Inflammatory macrophage (primary cell): ENCODE measurements around the gene HDAC4.

Source experiments
- DNase-seq, 2 donors: peaks; one replicate each; pipeline ENCODE4 v3.0.0-alpha.2; 2020 to 2022

HDAC4 gene

DNA sequence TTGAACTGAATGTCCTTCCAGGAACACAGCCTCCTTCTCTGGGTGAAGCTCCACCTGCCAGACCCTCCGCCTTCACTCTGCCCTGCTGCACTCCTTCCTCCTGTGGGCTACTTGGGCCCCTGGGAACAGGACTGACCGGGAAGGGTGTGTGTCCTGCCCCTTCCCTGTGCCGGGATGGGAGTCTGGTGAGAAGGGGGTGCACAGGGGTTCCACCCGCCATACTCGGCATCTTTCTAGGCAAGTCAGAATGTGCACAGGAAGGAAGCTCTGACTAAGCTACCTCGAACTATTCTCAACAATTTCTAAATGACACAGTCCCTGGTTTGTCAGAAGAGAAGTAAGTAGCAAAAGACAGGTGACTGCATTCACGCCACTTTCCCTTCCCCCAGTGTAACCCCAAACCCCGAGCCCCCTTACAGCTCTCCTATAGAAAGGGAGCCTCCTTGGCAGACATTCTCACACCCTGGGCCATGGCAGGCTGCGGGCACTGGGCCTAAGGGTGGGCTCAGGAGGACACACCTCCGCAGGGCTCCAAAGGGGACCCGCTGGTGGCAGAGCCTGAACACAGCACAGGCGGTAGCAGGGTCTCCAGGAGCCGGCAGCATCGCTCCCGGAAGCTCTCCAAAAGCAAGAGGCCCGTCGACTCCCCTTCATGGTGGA, 184.1 kb downstream of the HDAC4 start:
- DNase-seq, result no peak

- no peak for DNase-seq
Measured at GRCh38 chr2:239215988-239216613, 184.7 kb downstream of the HDAC4 start.

DNA sequence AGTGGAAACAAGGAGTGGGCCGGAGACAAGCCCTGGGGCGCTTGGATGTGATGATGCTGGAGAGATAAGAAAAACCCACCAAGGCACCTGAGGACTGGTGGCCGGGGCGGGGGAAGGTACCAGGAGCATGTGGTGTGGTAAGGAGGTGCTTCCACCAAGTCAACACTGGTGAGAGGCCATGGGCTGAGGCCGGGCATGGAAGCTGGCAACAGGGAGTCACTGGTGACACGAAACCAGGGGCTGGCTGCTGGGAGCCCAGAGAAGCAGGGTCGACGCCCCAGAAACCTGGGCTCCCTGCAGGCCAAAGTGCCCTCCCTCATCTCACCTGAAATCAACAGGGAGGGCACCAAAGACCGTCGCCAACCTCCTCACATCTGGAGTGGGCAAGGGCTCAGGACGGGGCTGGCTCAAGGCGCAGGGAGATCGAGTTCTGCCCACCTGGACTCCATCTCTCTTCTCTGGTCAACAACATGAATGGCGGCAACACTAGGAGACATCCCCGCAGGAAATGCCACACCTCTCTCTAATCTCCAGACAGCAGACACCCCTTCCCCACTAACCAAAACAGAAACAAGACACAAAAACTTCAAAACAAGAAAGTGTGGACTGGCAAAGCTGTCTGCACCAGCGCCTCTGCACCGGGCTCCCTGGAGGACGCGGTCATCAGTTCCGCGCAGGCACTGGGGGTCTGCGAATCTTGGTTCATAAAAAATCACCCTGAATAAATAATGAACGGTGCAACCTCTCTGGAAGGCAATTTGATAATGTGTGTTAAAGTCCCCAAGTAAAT, 185.5 kb downstream of the HDAC4 start:
- no peak for DNase-seq

GRCh38 chr2:239214725-239215124, 186.1 kb downstream of the HDAC4 start:
- DNase-seq, result no peak

- DNase-seq, result no peak
Measured at GRCh38 chr2:239213643-239214101, 187.1 kb downstream of the HDAC4 start.

- DNase-seq, result no peak
Measured at GRCh38 chr2:239212929-239213642, 187.7 kb downstream of the HDAC4 start.

DNA sequence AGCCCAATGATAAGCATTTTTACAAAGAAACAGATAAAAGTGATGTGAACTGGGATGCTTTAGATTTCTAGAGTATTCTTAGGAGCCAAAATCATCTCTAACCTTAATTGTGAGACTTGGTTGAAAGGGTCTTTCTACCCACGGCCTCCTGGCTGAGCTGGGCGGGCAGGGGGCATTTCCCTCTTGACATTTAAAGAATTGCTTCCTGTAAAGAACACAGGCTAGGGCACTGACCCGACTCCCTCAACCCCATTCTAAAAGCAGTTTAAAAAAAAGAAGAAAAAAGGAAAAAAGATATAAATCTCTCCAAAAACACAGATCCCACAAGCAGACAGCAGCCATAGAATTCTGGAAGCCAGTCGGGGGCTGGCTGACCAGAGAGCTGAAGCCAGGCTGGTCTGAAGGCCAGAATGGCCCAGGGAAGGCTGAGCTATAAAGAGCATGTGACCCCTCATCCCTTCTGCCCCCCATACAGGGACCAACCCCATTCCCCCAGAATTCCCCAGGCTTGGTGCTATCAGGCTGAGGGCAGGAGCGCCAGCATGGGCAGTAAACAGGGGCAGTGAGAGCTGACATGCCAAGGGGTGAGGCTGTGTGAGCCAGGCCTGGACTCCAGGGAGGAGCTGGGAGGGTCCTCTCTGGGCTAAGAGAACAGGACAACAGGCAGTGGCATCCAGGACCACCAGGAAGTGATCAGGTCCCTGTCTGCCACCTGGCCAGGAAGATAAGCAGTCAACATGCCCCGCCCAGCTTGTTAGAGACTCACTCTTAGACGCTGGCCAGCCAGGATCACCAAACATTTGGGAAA, 188.5 kb downstream of the HDAC4 start:
- DNase-seq, result no peak

DNA sequence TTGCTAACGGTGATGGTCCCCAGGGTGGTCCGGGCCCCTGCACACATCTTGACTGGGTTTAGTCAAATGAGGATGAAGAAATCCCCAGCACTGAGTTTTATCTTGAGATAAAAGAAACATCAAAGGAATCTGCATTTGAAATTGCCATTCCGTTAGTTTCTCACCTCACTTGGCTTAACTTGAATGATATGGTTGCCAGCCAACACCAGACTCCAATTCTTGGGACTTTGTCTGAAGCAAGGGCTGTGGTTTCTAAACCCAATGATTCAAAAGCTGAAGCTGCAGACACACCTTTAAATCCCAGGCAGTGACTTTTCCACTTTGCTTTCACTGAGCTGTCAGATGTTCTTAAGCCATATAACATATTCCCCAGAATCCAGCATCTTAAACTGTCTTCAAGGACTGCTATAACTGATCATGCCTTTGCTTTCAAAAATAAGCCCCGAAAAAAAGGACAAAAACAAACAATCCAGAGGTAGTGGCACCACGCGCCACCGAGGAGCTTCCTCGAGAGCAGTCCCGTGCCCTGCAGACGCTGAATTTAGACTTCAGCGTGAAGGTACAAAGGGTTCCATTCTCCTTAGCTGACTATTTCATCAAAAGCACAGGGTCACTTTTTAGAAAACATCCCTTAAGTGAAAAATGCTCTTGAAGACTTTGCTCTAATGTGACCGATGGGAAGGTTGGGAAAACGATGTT, 189.3 kb downstream of the HDAC4 start:
- no peak for DNase-seq

- no peak for DNase-seq
Measured at GRCh38 chr2:239209783-239210182, 191.0 kb downstream of the HDAC4 start.

DNA sequence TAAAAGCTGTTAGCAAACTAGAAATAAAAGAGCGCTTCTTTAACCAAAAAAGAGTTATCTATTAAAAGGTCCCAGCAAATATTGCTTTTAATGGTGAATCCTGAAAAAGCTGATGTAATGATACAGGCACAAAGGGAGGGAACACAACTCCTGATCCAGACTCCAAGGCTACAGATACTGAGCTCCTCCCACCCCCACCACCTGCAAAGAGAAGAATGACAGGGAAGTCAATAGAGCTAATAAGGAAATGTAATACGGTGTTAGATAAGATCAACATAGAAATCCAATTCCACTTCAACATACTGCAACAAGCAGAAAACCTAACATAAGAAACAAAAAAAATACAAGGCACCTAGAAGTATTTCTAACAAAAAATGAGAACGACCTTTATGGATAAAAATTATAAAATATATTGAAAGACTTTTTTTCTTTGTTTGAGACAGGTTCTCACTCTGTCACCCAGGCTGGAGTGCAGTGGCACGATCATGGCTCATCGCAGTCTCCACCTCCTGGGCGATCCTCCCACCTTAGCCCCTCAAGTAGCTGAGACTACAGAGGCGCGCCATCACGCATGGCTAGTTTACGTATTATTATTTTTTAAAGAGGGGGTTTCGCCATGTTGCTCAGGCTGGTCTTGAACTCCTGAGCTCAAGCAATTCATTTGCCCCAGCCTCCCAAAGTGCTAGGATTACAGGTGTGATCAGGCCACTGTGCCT, 192.2 kb downstream of the HDAC4 start:
- DNase-seq, result no peak

DNA sequence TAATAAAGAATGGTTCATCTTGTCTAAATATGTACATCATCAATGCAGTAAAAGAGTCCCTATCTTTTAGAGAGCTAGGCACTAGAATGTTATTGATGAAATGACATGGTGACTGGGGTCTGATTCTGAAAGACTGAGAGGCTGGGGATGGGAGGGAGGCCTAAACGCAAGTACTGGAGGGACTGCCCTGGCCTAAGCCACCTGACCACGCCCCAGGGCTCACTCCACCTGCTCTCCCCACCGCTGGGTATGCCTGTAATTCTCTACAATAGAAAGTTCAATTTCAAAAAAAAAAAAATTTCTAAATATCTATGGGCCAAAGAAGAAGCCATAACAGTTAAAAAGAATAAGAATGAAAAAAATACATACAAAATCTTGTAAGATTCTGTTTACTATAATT, 194.0 kb downstream of the HDAC4 start:
- no peak for DNase-seq

GRCh38 chr2:239206042-239206441, 194.8 kb downstream of the HDAC4 start:
- peak in 1 of 2 donors; percentile 39 for DNase-seq

GRCh38 chr2:239204876-239205468, 195.8 kb downstream of the HDAC4 start:
- DNase-seq, result no peak

DNA sequence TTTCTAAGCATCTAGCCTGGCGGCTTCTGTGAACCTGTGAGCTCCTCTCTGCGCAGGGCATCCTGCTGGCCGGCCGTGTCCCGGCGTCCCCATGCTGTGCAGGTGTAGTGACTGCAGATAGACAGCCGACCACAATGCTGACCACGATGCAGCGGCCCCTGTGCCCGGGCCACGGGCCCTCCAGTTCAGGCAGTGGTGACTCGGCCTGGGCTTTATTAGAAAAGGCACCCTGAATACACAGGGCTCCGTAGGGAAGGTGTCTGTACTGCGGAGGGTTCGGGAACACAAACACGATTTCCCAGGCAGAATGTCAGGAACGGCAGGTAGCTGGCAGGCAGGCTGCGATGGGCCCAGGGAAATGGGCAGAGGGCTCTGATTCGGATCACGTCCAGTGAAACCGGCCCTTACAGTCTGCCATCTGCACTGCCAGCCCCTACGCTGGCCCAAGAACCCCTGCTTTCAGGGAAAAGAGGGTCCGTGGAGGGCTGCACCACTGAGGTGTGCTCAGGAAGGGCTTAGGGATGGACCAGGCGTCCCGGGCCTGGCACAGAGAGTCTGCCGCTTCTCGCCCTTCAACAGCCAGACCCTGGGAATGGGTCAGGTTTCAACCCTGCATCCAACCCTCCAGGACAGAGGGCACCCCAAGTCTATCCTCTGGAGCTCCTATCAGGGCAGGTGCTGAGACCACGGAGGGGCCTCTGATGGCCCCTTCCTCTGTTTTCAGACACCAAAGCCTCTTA, 196.5 kb downstream of the HDAC4 start:
- no peak for DNase-seq

GRCh38 chr2:239203443-239204135, 197.2 kb downstream of the HDAC4 start:
- no peak for DNase-seq

GRCh38 chr2:239202836-239203235, 198.0 kb downstream of the HDAC4 start:
- DNase-seq, result no peak

- DNase-seq, result no peak
Measured at GRCh38 chr2:239202343-239202742, 198.5 kb downstream of the HDAC4 start.

DNA sequence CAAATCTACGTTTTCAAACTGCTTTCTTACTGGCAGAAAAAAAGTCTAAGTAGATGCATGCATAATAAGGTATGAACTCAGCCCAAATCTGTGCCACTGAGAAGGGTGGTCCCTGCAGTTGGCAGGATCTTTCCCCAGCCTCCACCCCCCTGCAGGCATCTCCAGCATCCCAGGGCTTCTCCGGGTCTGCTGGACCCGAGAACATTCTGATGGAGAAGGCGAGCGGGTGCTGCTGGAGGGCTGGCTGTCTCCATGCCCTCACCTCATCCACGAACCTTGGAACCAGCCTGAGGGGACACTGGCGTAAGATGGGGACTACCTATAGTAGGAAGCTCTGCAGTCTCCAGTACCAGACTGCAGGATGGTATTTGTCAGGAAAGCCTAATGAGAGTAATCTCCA, 198.9 kb downstream of the HDAC4 start:
- DNase-seq, result no peak

DNA sequence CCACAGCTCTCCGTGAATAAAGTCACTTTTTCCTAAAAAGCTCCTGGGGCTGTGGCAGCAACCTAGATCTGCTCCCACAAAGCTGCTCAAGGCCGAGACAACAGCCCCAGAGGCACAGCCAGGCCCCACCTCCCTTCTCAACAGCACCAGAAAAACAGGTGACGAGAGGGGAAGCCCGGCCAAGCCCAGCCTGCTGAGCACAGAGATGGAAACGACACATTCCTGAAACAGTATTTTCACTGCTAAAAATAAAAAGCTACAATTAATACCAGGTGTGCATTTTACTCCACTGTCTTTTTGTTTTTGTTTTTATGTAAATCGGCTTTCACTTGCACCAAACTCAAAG, 199.3 kb downstream of the HDAC4 start:
- no peak for DNase-seq
